Measurements from ENCODE around the gene SASH1.

SASH1 gene

DNA sequence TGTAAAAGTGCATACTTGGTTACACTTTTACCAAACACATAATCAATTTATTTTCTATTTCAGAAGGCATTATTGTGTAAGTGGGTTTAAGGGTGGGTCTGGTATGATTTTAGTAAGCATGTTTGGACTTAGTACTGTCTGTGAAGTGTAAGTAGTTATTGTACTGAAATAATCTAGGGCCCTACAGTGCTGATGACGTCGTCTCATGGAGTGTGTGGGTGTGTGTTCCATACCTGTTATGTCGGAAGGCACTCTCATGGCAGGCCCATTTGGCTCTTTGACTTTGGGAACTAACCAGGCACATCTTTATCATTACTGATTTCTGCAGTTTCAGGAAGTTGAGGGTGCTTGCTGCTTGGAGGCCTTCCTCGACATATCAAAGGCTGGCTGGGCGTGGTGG lies 155.1 kb downstream of the SASH1 start:
- Histone ChIP-seq H2AFZ (ENCODE audit: low read depth, low read length) (no peak overlapping the region), H3K36me3 (ENCODE audit: insufficient read depth, low read length) (no peaks in the 10 kb centered on the region), H3K9me3 (ENCODE audit: low read length) (no peaks in the 10 kb centered on the region), H3K27me3 (ENCODE audit: insufficient read depth, low read length) (no peaks in the 10 kb centered on the region), H3K4me1 (ENCODE audit: insufficient read depth, low read length) (peaks cover 4% of the 10 kb centered on the region), H3K4me3 (ENCODE audit: low read length) (no peak overlapping the region)

DNA sequence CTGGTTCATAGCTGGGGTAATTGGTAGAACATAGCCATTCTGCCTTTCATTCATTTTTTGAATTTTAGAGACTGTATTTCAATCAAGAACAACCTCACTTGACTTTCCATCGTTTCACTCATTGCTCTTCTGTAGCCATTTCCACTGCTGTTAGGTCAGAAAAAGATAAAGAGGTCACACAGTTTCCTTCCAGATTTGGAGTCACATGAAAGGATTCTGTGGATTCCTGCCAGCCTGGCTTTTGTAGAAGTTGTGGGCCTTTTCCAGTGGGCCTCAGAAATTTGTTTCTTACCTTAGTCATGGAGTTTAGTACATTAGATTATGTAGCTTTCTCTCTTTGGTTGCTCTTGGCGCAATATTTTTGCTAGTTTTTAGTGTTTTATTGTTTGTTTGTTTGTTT lies 157.8 kb downstream of the SASH1 start:
- Histone ChIP-seq H3K9me3 (ENCODE audit: low read length) (no peaks in the 10 kb centered on the region), H3K36me3 (ENCODE audit: insufficient read depth, low read length) (no peaks in the 10 kb centered on the region), H2AFZ (ENCODE audit: low read depth, low read length) (no peak overlapping the region), H3K4me3 (ENCODE audit: low read length) (no peak overlapping the region), H3K27me3 (ENCODE audit: insufficient read depth, low read length) (no peaks in the 10 kb centered on the region), H3K4me1 (ENCODE audit: insufficient read depth, low read length) (no peaks in the 10 kb centered on the region)

DNA sequence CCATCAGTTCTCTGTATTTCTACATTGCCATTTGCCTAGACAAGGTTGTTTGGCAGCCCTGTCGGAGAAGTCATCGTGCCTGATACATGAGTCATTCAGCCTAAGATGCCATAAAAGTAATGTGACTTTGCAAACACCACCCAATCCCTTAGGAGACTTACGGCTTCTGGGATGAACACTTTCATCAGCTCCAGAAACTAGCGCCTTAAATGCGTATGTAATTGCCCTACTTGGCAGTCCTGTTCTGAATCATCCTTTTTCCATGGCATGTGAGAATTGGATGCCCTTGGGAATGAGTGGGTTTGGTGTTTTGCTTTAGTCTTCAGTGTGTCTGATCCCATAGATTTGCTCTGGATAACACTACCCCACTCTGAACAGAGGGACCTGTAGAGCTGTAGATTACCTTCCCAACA lies 158.5 kb downstream of the SASH1 start:
- no peak overlapping the region for H3K4me3 ChIP-seq (ENCODE audit: low read length)
- H3K4me1 ChIP-seq (ENCODE audit: insufficient read depth, low read length) = no peaks in the 10 kb centered on the region
- H3K9me3 ChIP-seq (ENCODE audit: low read length) = no peaks in the 10 kb centered on the region
- no peaks in the 10 kb centered on the region for H3K36me3 ChIP-seq (ENCODE audit: insufficient read depth, low read length)
- no peaks in the 10 kb centered on the region for H3K27me3 ChIP-seq (ENCODE audit: insufficient read depth, low read length)
- no peak overlapping the region for H2AFZ ChIP-seq (ENCODE audit: low read depth, low read length)

DNA sequence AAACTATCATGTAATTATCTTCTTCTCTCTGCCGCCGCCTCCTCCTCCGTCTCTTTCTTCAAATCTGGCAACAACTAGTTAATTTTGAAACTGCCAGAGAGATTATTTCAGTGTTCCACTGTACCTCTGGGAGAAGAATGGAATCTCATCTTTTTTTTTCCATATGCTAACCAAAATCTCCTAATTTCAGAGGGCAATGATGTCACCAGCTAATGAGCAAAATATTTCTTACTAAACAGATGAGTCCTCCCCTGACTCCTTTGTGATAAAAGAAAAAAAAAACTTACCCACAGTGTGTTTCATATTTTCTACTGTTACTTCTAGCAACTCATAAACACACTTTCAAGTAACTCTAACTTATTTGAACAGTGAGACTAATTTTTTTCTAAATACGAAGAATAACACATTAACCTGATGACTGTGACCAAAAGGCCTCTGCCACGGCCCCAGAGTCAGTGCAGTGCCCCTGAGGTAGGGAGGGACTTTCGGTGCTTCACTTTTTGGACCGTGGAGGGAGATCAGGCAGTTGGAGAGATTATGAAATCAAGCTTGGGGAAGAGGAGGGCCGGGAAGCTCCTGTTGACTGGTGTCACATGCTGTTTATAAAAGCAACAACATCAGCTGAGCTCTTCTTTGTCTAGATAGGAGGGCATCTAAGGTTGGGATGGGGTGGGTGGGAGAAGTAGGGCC lies 159.6 kb downstream of the SASH1 start:
- Histone ChIP-seq H3K9me3 (ENCODE audit: low read length) (no peaks in the 10 kb centered on the region), H3K27me3 (ENCODE audit: insufficient read depth, low read length) (no peaks in the 10 kb centered on the region), H3K4me3 (ENCODE audit: low read length) (no peak overlapping the region), H3K4me1 (ENCODE audit: insufficient read depth, low read length) (no peaks in the 10 kb centered on the region), H3K36me3 (ENCODE audit: insufficient read depth, low read length) (no peaks in the 10 kb centered on the region), H2AFZ (ENCODE audit: low read depth, low read length) (no peak overlapping the region)

DNA sequence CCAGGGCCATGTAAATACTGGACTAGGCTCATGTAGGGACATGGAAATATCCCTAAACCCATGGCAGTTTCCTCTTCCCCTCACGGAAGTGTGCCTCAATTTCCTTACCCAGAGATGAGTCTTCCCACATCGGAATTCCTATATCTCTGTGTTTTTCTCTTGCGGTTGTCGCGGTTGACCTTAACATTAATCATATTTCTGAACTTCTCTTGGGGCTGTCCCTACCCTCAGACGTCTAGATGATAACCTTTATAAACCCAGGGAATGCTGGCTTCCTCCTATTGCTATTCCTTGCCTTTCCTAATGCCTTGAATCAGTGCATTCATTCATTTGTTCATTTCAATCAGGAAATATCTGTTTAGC lies 160.1 kb downstream of the SASH1 start:
- no peaks in the 10 kb centered on the region for H3K36me3 ChIP-seq (ENCODE audit: insufficient read depth, low read length)
- H3K27me3 ChIP-seq (ENCODE audit: insufficient read depth, low read length) = no peaks in the 10 kb centered on the region
- H2AFZ ChIP-seq (ENCODE audit: low read depth, low read length) = no peak overlapping the region
- peaks cover 3% of the 10 kb centered on the region for H3K4me1 ChIP-seq (ENCODE audit: insufficient read depth, low read length)
- no peak overlapping the region for H3K4me3 ChIP-seq (ENCODE audit: low read length)
- H3K9me3 ChIP-seq (ENCODE audit: low read length) = no peaks in the 10 kb centered on the region

DNA sequence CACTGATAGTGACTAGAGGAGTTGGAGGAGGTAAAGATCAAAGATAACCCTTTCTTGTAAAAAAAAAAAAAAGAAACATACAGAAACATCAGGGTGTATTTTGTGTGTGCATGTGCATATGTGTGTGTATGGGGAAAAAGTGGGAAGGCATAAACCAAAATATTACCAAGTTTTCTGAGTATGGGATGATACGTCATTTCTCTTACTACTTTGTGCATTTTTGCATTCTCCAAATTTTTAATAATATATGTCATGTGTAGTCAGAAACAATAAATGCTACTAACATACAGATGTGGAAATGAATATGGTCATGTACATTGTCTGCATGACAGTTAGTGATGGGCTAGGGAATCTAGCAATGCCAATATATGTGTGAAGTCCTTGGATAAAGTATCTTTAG lies 161.1 kb downstream of the SASH1 start:
- no peaks in the 10 kb centered on the region for H3K9me3 ChIP-seq (ENCODE audit: low read length)
- no peak overlapping the region for H2AFZ ChIP-seq (ENCODE audit: low read depth, low read length)
- H3K4me3 ChIP-seq (ENCODE audit: low read length) = no peak overlapping the region
- no peaks in the 10 kb centered on the region for H3K36me3 ChIP-seq (ENCODE audit: insufficient read depth, low read length)
- H3K4me1 ChIP-seq (ENCODE audit: insufficient read depth, low read length) = peaks cover 13% of the 10 kb centered on the region
- no peaks in the 10 kb centered on the region for H3K27me3 ChIP-seq (ENCODE audit: insufficient read depth, low read length)

DNA sequence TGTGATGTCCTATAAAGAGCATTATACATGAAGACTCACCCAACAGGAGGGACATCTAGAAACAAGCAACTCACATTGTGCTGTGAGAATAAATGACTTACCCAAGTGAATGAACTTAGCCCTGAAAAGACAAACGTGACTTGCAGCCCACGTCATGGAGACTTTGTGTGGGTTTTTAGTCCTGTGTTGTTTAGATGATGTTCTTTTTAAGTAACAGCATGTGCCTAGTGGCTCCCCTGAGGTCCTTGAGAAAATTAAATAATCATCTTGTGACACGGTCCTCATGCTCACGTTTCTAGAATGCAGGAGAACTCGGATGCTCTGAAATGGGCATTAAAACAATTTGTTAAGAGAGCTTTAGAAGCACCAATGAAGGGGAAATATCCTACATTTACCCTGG lies 165.1 kb downstream of the SASH1 start:
- no peaks in the 10 kb centered on the region for H3K36me3 ChIP-seq (ENCODE audit: insufficient read depth, low read length)
- H3K9me3 ChIP-seq (ENCODE audit: low read length) = no peaks in the 10 kb centered on the region
- H3K4me3 ChIP-seq (ENCODE audit: low read length) = no peak overlapping the region
- no peak overlapping the region for H2AFZ ChIP-seq (ENCODE audit: low read depth, low read length)
- peaks cover 28% of the 10 kb centered on the region for H3K4me1 ChIP-seq (ENCODE audit: insufficient read depth, low read length)
- H3K27me3 ChIP-seq (ENCODE audit: insufficient read depth, low read length) = no peaks in the 10 kb centered on the region

DNA sequence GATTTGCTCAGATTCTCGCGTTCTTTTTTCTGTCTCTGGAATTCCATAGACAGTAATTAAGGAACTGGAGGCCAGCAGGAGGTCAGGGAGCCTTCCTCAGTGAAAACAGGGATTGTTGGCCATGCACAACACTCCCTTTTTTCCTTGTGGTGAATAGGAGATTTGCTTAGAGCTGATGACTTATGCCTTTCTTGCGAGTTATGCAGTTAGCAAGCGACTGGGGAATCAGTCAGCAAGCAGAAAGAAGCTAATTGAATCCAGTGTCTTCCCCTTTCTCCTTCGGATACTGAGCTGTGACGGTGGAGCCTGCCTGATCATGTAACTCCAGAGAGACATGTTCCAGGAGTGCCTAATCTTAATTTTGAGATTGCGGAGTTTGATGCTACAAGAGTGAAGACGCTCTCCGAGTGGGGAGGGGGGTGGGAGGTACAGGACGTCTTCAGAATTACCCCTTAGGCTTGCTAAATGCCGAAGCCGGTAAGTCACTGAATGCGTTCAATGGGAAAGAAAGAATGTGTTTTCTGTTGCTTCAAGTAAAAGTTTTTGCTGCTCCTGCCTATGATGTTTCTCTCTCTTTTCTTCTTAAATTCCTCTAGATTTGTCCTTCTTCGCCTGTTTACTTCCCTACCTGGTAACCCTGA lies 165.9 kb downstream of the SASH1 start:
- peak overlapping the region; percentile 42 for H3K4me3 ChIP-seq (ENCODE audit: low read length)
- H3K9me3 ChIP-seq (ENCODE audit: low read length) = no peaks in the 10 kb centered on the region
- H3K27me3 ChIP-seq (ENCODE audit: insufficient read depth, low read length) = no peaks in the 10 kb centered on the region
- peaks cover 28% of the 10 kb centered on the region for H3K4me1 ChIP-seq (ENCODE audit: insufficient read depth, low read length)
- H3K36me3 ChIP-seq (ENCODE audit: insufficient read depth, low read length) = no peaks in the 10 kb centered on the region
- H2AFZ ChIP-seq (ENCODE audit: low read depth, low read length) = peak overlapping the region; percentile 58

DNA sequence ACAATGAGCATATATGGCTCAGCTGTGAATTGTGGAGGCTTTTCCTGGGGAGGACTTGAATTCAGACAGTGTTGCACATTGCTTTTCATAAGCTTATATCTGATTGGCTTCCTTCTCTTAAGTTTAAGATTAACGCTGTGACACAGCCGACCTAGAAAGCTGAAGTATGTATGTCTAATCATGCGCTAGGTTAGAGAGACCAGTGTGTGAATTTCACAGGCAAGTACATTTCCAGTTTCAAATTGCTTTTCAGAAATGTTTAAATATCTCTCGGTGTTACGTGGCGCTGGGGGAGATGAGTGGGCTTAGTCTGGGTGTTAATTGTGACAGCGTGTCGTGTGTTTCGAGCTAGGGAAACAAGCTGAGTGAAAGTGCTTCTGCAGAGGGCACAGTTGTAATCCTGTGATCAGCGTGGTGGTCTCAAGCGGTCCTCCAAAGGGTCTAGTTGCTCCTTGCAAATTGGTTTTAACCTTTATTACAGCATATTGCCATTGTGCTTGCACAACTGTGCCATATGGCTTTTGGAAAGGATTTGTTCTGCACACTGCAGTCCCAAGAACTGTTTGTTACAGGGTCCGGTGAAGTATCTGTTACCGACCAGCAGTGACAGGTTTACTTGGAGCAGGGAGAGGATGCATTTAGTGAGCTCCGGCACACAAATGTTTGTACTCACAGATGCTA lies 166.6 kb downstream of the SASH1 start:
- Histone ChIP-seq H2AFZ (ENCODE audit: low read depth, low read length) (peak overlapping the region; percentile 58), H3K27me3 (ENCODE audit: insufficient read depth, low read length) (no peaks in the 10 kb centered on the region), H3K4me3 (ENCODE audit: low read length) (peak overlapping the region; percentile 42), H3K36me3 (ENCODE audit: insufficient read depth, low read length) (no peaks in the 10 kb centered on the region), H3K9me3 (ENCODE audit: low read length) (no peaks in the 10 kb centered on the region), H3K4me1 (ENCODE audit: insufficient read depth, low read length) (peaks cover 28% of the 10 kb centered on the region)

DNA sequence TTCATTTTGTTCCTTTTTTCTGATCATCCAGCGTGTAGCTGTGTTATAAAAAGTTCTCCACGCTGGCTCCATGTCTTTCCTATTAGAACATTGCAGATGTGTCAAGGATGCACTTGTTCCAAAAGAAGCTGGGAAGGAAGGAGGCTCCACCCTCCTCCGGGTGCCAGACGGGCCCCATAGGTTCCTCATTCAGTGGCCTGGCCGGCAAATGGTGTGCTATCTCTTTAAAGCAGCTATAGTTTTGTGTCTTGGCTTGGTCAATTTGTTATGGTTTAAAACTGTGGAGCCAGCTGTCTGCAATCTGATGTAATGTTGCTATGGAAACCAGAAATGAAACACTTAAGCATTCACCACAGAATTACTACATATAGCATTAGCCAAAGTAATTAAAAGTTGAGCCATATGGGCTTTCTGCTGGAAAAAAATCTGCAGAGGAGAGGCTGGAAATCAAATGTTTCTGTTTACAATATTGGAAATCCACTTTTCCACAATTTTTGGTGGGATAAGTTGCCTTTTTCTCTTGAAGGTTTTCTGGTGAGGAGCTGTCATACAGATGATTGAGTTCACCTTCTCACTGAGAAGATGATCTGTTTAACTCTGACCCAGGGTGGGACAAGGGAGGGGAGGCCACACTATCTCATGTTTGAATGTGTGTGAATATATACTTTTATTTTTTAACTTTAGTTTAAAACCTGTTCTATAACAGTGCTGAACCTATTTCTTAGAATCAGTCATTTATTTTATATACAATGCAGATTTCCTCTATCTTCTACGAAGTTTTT lies 167.4 kb downstream of the SASH1 start:
- no peaks in the 10 kb centered on the region for H3K27me3 ChIP-seq (ENCODE audit: insufficient read depth, low read length)
- peak overlapping the region; percentile 42 for H3K4me3 ChIP-seq (ENCODE audit: low read length)

DNA sequence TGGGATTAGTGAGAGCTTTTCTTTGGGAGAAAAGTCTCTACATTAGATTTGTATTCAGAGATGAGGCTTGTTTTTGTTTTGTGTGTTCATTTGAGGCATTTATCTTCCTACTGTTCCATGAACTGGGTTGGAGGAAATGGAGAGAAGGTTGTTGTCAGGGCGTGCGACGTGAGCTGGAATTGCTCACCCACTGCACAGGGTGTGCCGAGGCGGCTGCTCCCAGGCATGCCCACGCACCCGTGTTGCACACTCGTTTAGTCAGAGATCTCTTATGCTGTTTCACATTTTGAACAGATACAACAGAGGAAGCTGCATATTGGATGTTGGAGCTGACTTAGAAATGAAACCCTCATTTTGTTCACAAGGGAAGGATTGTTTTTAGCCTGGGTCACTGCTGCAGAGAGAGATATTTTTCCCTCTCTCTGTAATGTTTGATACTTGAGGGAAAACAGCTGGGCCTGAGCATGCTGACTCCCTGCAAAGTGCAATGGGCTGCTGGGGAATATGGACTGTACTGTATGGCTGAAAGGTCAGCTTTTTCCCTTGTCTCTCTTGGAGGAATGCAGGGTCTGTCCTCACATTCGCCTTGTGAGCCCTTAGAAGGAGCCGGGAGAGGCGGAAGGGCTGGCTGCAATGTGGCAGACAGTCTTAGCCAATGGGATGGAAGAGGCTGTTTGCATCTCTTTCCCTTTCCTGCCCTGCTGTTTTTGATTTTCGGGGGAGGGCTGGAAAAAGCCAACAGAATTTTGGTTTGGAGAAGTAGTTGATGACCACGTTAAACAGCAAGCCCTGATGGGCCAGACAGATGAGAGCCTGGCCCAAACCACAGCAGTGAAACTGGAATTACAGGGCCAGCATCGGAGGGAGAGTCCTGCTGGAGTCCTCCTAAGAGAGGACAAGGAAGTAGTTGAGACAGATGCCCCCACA lies 170.8 kb downstream of the SASH1 start:
- Histone ChIP-seq H3K9me3 (ENCODE audit: low read length) (peaks cover 5% of the 10 kb centered on the region), H3K4me3 (ENCODE audit: low read length) (no peak overlapping the region), H3K36me3 (ENCODE audit: insufficient read depth, low read length) (peaks cover 5% of the 10 kb centered on the region), H2AFZ (ENCODE audit: low read depth, low read length) (no peak overlapping the region), H3K4me1 (ENCODE audit: insufficient read depth, low read length) (peaks cover 19% of the 10 kb centered on the region), H3K27me3 (ENCODE audit: insufficient read depth, low read length) (no peaks in the 10 kb centered on the region)

More for the DNA sequence above, 167.4 kb downstream of the SASH1 start:
- Histone ChIP-seq H2AFZ (ENCODE audit: low read depth, low read length) (no peak overlapping the region), H3K9me3 (ENCODE audit: low read length) (no peaks in the 10 kb centered on the region), H3K36me3 (ENCODE audit: insufficient read depth, low read length) (no peaks in the 10 kb centered on the region), H3K4me1 (ENCODE audit: insufficient read depth, low read length) (peaks cover 28% of the 10 kb centered on the region)

DNA sequence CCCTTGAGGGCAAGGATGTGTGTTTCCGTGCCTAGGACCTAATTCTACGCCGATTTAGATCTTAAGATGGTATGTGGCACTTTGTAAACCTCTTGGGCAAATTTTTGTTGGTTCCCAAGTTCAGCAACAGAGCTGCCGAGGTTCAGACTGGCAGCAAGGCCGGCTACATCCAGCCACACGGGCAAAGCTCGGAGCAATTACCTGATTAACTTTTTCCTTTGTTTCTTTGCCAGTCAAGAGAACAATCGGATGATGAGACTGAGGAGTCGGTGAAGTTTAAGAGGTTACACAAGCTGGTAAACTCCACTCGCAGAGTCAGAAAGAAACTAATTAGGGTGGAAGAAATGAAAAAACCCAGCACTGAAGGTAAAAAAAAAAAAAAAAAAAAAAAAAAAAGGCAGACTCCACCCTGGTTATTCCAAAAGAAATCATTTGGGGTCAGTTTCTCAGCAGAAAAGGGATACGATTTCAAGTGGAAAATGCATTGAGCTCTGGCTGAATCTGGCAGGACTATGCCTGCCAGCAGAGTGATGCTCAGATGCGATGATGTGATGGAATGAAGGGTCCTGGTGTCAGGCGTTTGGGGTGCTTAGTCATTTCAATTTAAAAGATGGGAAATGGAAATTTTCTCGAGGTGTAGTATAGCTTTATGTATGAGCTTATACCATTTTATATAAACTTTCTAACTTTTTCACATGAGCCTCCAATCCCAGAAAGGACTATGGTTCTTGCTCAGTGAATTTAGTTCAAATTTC lies 171.6 kb downstream of the SASH1 start:
- Histone ChIP-seq H3K9me3 (ENCODE audit: low read length) (peaks cover 8% of the 10 kb centered on the region), H3K4me3 (ENCODE audit: low read length) (no peak overlapping the region)

More for the DNA sequence above, 171.6 kb downstream of the SASH1 start:
- Histone ChIP-seq H3K4me1 (ENCODE audit: insufficient read depth, low read length) (peaks cover 10% of the 10 kb centered on the region), H2AFZ (ENCODE audit: low read depth, low read length) (no peak overlapping the region), H3K27me3 (ENCODE audit: insufficient read depth, low read length) (no peaks in the 10 kb centered on the region), H3K36me3 (ENCODE audit: insufficient read depth, low read length) (peaks cover 6% of the 10 kb centered on the region)
